Measurements from ENCODE around the gene ACOXL. TPM values are rescaled to one million over a fixed set of nuclear protein-coding genes. Genes with fewer than 3 reads are reported as not detected.

The ACOXL gene
- total RNA-seq, 1 donor from 2014 or later = 0.23 TPM

DNA sequence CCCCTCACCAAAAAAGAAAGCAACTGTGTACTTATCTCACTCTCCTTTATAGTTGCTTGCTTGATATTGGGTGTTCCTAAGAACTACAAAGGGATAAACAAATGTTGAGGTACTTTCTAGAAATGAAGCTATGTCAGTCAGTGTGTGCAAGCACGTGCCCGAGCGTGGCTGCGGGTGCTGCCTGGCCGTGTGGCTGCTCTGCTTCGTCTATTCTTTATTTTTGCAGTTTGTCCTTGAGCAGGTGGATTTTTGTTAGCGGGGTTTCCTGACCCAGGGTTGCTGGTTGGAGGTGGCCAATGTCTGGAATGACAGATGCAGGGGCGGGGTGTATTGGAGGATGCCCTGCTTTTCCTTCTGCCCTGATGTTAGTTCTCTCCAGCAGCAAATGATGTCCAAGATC, 62.6 kb downstream of the ACOXL start:
- H3K27me3 Mint-ChIP-seq (ENCODE audit: low read depth, unreplicated experiment) = peaks cover 67% of the 10 kb centered on the region
- no peak overlapping the region for H3K27ac ChIP-seq (ENCODE audit: low read depth, low read length)
- H3K4me1 ChIP-seq (ENCODE audit: insufficient read depth, low read length) = no peaks in the 10 kb centered on the region
- H3K9ac ChIP-seq (ENCODE audit: low read length) = no peak overlapping the region
- H3K36me3 Mint-ChIP-seq (ENCODE audit: low read depth, unreplicated experiment) = no peaks in the 10 kb centered on the region
- H3K27ac Mint-ChIP-seq (ENCODE audit: unreplicated experiment) = no peak overlapping the region
- peaks cover 53% of the 10 kb centered on the region for H3K27me3 ChIP-seq (ENCODE audit: insufficient read depth, low read length)
- no peak for TF ChIP-seq EZH2 (IDR thresholded peaks at IDR 0.05; ENCODE audit: insufficient read depth, low read length)
- TF ChIP-seq, protein P1, sequence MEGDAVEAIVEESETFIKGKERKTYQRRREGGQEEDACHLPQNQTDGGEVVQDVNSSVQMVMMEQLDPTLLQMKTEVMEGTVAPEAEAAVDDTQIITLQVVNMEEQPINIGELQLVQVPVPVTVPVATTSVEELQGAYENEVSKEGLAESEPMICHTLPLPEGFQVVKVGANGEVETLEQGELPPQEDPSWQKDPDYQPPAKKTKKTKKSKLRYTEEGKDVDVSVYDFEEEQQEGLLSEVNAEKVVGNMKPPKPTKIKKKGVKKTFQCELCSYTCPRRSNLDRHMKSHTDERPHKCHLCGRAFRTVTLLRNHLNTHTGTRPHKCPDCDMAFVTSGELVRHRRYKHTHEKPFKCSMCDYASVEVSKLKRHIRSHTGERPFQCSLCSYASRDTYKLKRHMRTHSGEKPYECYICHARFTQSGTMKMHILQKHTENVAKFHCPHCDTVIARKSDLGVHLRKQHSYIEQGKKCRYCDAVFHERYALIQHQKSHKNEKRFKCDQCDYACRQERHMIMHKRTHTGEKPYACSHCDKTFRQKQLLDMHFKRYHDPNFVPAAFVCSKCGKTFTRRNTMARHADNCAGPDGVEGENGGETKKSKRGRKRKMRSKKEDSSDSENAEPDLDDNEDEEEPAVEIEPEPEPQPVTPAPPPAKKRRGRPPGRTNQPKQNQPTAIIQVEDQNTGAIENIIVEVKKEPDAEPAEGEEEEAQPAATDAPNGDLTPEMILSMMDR (IDR thresholded peaks at IDR 0.05; ENCODE audit: insufficient read depth, low read depth, low read length) = no peak
- no peak overlapping the region for H3K4me3 Mint-ChIP-seq (ENCODE audit: unreplicated experiment)
- DNase-seq (ENCODE audit: low read depth) (no peak), FAIRE-seq (no peak)
- H3K9me3 ChIP-seq (ENCODE audit: insufficient read depth, low read depth, low read length) = no peaks in the 10 kb centered on the region
- peaks cover 4% of the 10 kb centered on the region for H3K9me3 Mint-ChIP-seq (ENCODE audit: unreplicated experiment)
- H3K4me1 Mint-ChIP-seq (ENCODE audit: low read depth, unreplicated experiment) = no peaks in the 10 kb centered on the region
- no peak overlapping the region for H3K4me3 ChIP-seq (ENCODE audit: insufficient read depth, low read depth, low read length)
- H3K79me2 ChIP-seq (ENCODE audit: insufficient read depth, low read length) = no peaks in the 10 kb centered on the region
- H2AFZ ChIP-seq (ENCODE audit: low read depth, low read length) = no peak overlapping the region
- no peaks in the 10 kb centered on the region for H3K36me3 ChIP-seq (ENCODE audit: insufficient read depth, low read length)
- no peaks in the 10 kb centered on the region for H4K20me1 ChIP-seq (ENCODE audit: insufficient read depth, low read length)
- H3K4me2 ChIP-seq (ENCODE audit: low read length) = no peak overlapping the region

DNA sequence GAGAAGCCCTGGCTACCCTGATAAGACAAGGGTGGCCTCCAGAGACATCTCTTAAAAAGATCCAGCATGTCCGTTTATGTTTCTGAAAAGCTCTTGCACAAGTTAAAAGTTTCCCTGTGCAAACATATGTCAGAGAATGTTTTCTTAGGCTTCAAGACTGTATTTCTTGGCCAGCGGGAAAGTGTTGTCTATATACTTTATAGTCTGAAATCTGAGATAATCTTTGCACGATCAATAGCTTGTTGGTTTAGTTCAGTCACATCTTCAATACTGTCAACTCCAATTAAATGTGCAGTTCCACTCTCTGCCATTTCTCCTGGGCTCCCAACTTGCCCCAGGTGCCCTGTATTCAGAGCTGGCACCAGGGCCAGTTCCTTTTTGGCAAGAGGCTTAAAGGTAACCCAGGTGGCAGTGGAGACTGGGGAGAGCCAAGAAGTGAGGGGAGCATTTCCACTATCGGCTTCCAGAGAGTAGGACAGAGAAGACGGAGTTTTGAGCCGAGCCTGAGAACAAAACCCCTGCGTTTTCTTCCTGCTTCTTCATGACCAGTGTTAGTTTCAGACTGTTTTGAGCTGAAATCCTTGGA, 64.4 kb downstream of the ACOXL start:
- Histone ChIP-seq H3K9ac (ENCODE audit: low read length) (no peak overlapping the region), H3K79me2 (ENCODE audit: insufficient read depth, low read length) (no peaks in the 10 kb centered on the region), H2AFZ (ENCODE audit: low read depth, low read length) (no peak overlapping the region), H3K27me3 (ENCODE audit: insufficient read depth, low read length) (peaks cover 47% of the 10 kb centered on the region), H3K4me3 (ENCODE audit: insufficient read depth, low read depth, low read length) (no peak overlapping the region), H3K9me3 (ENCODE audit: insufficient read depth, low read depth, low read length) (no peaks in the 10 kb centered on the region), H3K4me2 (ENCODE audit: low read length) (no peak overlapping the region), H3K27ac (ENCODE audit: low read depth, low read length) (no peak overlapping the region), H4K20me1 (ENCODE audit: insufficient read depth, low read length) (no peaks in the 10 kb centered on the region), H3K4me1 (ENCODE audit: insufficient read depth, low read length) (no peaks in the 10 kb centered on the region), H3K36me3 (ENCODE audit: insufficient read depth, low read length) (no peaks in the 10 kb centered on the region)
- H3K36me3 Mint-ChIP-seq (ENCODE audit: low read depth, unreplicated experiment) = no peaks in the 10 kb centered on the region
- DNase-seq (ENCODE audit: low read depth) = no peak
- H3K4me3 Mint-ChIP-seq (ENCODE audit: unreplicated experiment) = no peak overlapping the region
- H3K27me3 Mint-ChIP-seq (ENCODE audit: low read depth, unreplicated experiment) = peaks cover 56% of the 10 kb centered on the region
- H3K27ac Mint-ChIP-seq (ENCODE audit: unreplicated experiment) = no peak overlapping the region
- H3K9me3 Mint-ChIP-seq (ENCODE audit: unreplicated experiment) = peaks cover 6% of the 10 kb centered on the region
- H3K4me1 Mint-ChIP-seq (ENCODE audit: low read depth, unreplicated experiment) = peaks cover 2% of the 10 kb centered on the region
- no peak for FAIRE-seq
- no peak for TF ChIP-seq EZH2 (IDR thresholded peaks at IDR 0.05; ENCODE audit: insufficient read depth, low read length)
- TF ChIP-seq, protein P1 (IDR thresholded peaks at IDR 0.05; ENCODE audit: insufficient read depth, low read depth, low read length) = no peak

DNA sequence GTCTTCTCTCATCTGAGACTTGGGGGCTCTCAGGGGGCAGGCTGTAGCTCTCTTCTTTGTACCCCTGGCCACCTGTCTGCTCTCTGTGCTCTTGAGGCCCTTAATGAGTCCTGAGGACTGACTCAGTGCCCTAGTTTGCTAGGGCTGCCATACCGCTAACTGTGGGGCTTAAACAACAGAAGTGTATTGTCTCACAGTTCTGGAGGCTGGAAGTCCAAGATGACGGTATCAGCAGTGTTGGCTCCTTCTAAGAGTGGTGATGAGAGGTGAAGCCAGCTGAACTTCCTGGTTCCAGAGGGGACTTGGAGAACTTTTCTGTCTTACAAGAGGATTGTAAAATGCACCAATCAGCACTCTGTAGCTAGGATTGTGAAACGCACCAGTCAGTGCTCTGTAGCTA, 67.0 kb downstream of the ACOXL start:
- no peak for FAIRE-seq
- H3K27me3 ChIP-seq (ENCODE audit: insufficient read depth, low read length) = peaks cover 31% of the 10 kb centered on the region
- no peaks in the 10 kb centered on the region for H4K20me1 ChIP-seq (ENCODE audit: insufficient read depth, low read length)
- no peak overlapping the region for H3K27ac Mint-ChIP-seq (ENCODE audit: unreplicated experiment)
- H3K9ac ChIP-seq (ENCODE audit: low read length) = no peak overlapping the region
- H3K27ac ChIP-seq (ENCODE audit: low read depth, low read length) = no peak overlapping the region
- H3K36me3 Mint-ChIP-seq (ENCODE audit: low read depth, unreplicated experiment) = no peaks in the 10 kb centered on the region
- H3K4me3 ChIP-seq (ENCODE audit: insufficient read depth, low read depth, low read length) = no peak overlapping the region
- no peak for DNase-seq (ENCODE audit: low read depth)
- peaks cover 2% of the 10 kb centered on the region for H3K4me1 Mint-ChIP-seq (ENCODE audit: low read depth, unreplicated experiment)
- H3K4me1 ChIP-seq (ENCODE audit: insufficient read depth, low read length) = no peaks in the 10 kb centered on the region
- H3K36me3 ChIP-seq (ENCODE audit: insufficient read depth, low read length) = no peaks in the 10 kb centered on the region
- no peak overlapping the region for H3K4me2 ChIP-seq (ENCODE audit: low read length)
- H3K4me3 Mint-ChIP-seq (ENCODE audit: unreplicated experiment) = no peak overlapping the region
- TF ChIP-seq, protein P1 (IDR thresholded peaks at IDR 0.05; ENCODE audit: insufficient read depth, low read depth, low read length) = no peak
- no peak for TF ChIP-seq EZH2 (IDR thresholded peaks at IDR 0.05; ENCODE audit: insufficient read depth, low read length)
- no peaks in the 10 kb centered on the region for H3K9me3 ChIP-seq (ENCODE audit: insufficient read depth, low read depth, low read length)
- peaks cover 37% of the 10 kb centered on the region for H3K27me3 Mint-ChIP-seq (ENCODE audit: low read depth, unreplicated experiment)
- H2AFZ ChIP-seq (ENCODE audit: low read depth, low read length) = no peak overlapping the region
- H3K79me2 ChIP-seq (ENCODE audit: insufficient read depth, low read length) = no peaks in the 10 kb centered on the region
- H3K9me3 Mint-ChIP-seq (ENCODE audit: unreplicated experiment) = peaks cover 6% of the 10 kb centered on the region

All from astrocyte (in vitro differentiated cells and primary cell).